ENCODE data around the gene KCNE3. TPM values are rescaled to one million over a fixed set of nuclear protein-coding genes. Genes with fewer than 3 reads are reported as not detected.

The KCNE3 gene
- total RNA-seq, 3 donors from 2014 or later (not counting 1 experiment from before 2014, with no cell fraction given): 0.82 to 3.6 (median 1.3) TPM

DNA sequence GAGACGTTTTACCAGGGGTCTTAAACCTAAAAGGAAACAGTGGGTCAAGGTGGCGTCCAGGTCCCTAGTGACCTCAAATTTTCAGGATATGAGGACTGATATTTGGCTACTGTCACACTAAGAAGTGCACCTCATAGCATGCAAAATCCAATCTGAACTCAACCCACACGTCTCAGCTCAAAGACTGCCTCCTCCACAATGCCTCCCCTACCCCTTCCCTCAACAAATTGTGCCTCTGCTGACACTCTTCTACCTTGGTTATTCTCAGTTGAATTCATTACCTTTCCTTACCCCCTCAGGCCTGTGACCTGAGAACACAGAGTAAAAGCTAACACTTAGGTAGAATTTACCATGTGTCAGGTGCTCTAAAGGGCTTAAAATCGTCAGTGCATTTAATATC is 38.6 kb upstream of the KCNE3 start:
- no peaks in the 10 kb centered on the region for H3K4me1 Mint-ChIP-seq
- no peaks in the 10 kb centered on the region for H3K4me1 ChIP-seq (ENCODE audit: control insufficient read depth, insufficient read depth, low read length)
- intact Hi-C loops (cut with micrococcal nuclease): no loop called here
- DNase-seq (no peak), ATAC-seq (no peak)
- no peak overlapping the region for H3K4me3 Mint-ChIP-seq
- no peaks in the 10 kb centered on the region for H3K9me3 Mint-ChIP-seq
- no peaks in the 10 kb centered on the region for H3K27me3 Mint-ChIP-seq (ENCODE audit: low read depth in 2 of 2)
- H3K4me3 ChIP-seq (ENCODE audit: low read length): no peak overlapping the region
- peaks cover 5% of the 10 kb centered on the region for H3K9me3 ChIP-seq (ENCODE audit: control insufficient read depth, insufficient read depth, low read length)
- H3K36me3 ChIP-seq (ENCODE audit: control insufficient read depth, insufficient read depth, low read length): no peaks in the 10 kb centered on the region
- TF ChIP-seq, protein P1, sequence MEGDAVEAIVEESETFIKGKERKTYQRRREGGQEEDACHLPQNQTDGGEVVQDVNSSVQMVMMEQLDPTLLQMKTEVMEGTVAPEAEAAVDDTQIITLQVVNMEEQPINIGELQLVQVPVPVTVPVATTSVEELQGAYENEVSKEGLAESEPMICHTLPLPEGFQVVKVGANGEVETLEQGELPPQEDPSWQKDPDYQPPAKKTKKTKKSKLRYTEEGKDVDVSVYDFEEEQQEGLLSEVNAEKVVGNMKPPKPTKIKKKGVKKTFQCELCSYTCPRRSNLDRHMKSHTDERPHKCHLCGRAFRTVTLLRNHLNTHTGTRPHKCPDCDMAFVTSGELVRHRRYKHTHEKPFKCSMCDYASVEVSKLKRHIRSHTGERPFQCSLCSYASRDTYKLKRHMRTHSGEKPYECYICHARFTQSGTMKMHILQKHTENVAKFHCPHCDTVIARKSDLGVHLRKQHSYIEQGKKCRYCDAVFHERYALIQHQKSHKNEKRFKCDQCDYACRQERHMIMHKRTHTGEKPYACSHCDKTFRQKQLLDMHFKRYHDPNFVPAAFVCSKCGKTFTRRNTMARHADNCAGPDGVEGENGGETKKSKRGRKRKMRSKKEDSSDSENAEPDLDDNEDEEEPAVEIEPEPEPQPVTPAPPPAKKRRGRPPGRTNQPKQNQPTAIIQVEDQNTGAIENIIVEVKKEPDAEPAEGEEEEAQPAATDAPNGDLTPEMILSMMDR (IDR thresholded peaks at IDR 0.05): no peak
- no peak overlapping the region for H3K27ac Mint-ChIP-seq
- H3K27me3 ChIP-seq (ENCODE audit: control insufficient read depth, insufficient read depth, low read length): no peaks in the 10 kb centered on the region
- no peak overlapping the region for H3K27ac ChIP-seq (ENCODE audit: low read length)
- no peaks in the 10 kb centered on the region for H3K36me3 Mint-ChIP-seq
- 89% methylated on average over 4 of the region's 4 CpGs for WGBS (ENCODE audit: insufficient coverage)

GRCh38 chr11:74504100-74504691 is 36.8 kb upstream of the KCNE3 start:
- H3K9me3 ChIP-seq (ENCODE audit: control insufficient read depth, insufficient read depth, low read length): peaks cover 5% of the 10 kb centered on the region
- H3K4me3 ChIP-seq (ENCODE audit: low read length): no peak overlapping the region
- Mint-ChIP-seq H3K4me1 (no peaks in the 10 kb centered on the region), H3K27ac (no peak overlapping the region), H3K27me3 (ENCODE audit: low read depth in 2 of 2) (peaks cover 0 to 4% of the 10 kb centered on the region in 2 donors), H3K4me3 (no peak overlapping the region), H3K9me3 (peaks cover 0 to 2% of the 10 kb centered on the region in 2 donors), H3K36me3 (no peaks in the 10 kb centered on the region)
- WGBS (ENCODE audit: insufficient coverage): 80% methylated on average over 1 of the region's 1 CpG
- ATAC-seq: no peak
- no peaks in the 10 kb centered on the region for H3K4me1 ChIP-seq (ENCODE audit: control insufficient read depth, insufficient read depth, low read length)
- intact Hi-C loops (cut with micrococcal nuclease): no loop called here
- H3K27ac ChIP-seq (ENCODE audit: low read length): no peak overlapping the region
- TF ChIP-seq, protein P1 (IDR thresholded peaks at IDR 0.05): no peak
- H3K27me3 ChIP-seq (ENCODE audit: control insufficient read depth, insufficient read depth, low read length): no peaks in the 10 kb centered on the region
- no peak for DNase-seq
- no peaks in the 10 kb centered on the region for H3K36me3 ChIP-seq (ENCODE audit: control insufficient read depth, insufficient read depth, low read length)

DNA sequence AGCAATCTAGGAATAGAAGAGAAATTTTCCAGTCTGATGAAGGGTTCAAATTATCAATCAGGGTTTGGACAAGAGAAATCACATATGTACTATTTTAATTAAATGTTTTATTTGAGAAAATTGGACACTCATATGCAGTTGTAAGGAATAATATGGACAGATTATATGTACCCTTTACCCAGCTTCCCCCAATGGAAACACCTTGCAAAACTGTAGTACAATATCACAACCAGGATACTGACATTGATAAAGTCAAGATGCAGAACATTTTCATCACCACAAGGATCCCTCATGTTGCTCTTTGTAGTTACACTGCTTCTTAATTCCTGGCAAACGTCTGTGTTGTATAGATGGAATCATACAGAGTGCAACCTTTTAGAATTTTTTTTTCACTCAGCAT is 27.6 kb upstream of the KCNE3 start:
- Histone ChIP-seq H3K36me3 (ENCODE audit: control insufficient read depth, insufficient read depth, low read length) (no peaks in the 10 kb centered on the region), H3K27ac (ENCODE audit: low read length) (no peak overlapping the region), H3K4me1 (ENCODE audit: control insufficient read depth, insufficient read depth, low read length) (peaks cover 14% of the 10 kb centered on the region), H3K4me3 (ENCODE audit: low read length) (no peak overlapping the region), H3K9me3 (ENCODE audit: control insufficient read depth, insufficient read depth, low read length) (no peaks in the 10 kb centered on the region), H3K27me3 (ENCODE audit: control insufficient read depth, insufficient read depth, low read length) (no peaks in the 10 kb centered on the region)
- intact Hi-C loops (cut with micrococcal nuclease): loop anchor here (5.0 kb wide), 1 partner anchor 1322 kb away; the partner anchor contains the start of gene UVRAG
- Mint-ChIP-seq H3K27ac (no peak overlapping the region), H3K4me3 (no peak overlapping the region), H3K9me3 (peaks cover 0 to 2% of the 10 kb centered on the region in 2 donors), H3K27me3 (ENCODE audit: low read depth in 2 of 2) (no peaks in the 10 kb centered on the region), H3K36me3 (no peaks in the 10 kb centered on the region), H3K4me1 (peaks cover 17% of the 10 kb centered on the region in 2 donors)
- no CpG with 5 or more reads among the region's 1 CpG for WGBS (ENCODE audit: insufficient coverage)
- no peak for ATAC-seq
- DNase-seq: no peak
- TF ChIP-seq, protein P1 (IDR thresholded peaks at IDR 0.05): no peak

All from natural killer cell (primary cell).